Right renal cortex interstitium (tissue), 3 donors: ENCODE results near the gene RGMA. TPM values are rescaled to one million over a fixed set of nuclear protein-coding genes. Genes with fewer than 3 reads are reported as not detected.
"Not testable (repeated sequence)": the region's sequence is repeated elsewhere in the genome, so short reads cannot be mapped to it uniquely, and the experiment has no call there.

Experiments used
- DNase-seq, 3 donors: peaks; one replicate each; pipeline ENCODE4 v3.0.0-alpha.2; 2013; ENCODE audit warnings: low read depth in 3 of 3, low spot score in 2 of 3
- polyA plus RNA-seq, 3 donors: library from polyadenylated mRNA; unstranded; fragments of 120-200 nt; gene quantifications; one replicate each; pipeline ENCODE4 v1.2.1, GENCODE V29; 2013; ENCODE audit not compliant: insufficient read length in 3 of 3

RGMA gene
- polyA plus RNA-seq, 3 donors = 6.4 to 8.1 (median 7.7) TPM

GRCh38 chr15:93049914-93050578 is 39.0 kb downstream of the RGMA start:
- DNase-seq = no peak

- no peak for DNase-seq
These were observed 39.8 kb downstream of the RGMA start for GRCh38 chr15:93049233-93049632.

GRCh38 chr15:93048759-93049161 is 40.3 kb downstream of the RGMA start:
- DNase-seq = no peak

- no peak for DNase-seq
These were observed 40.6 kb downstream of the RGMA start for GRCh38 chr15:93048426-93048721.

GRCh38 chr15:93047621-93048425 is 41.2 kb downstream of the RGMA start:
- no peak for DNase-seq

GRCh38 chr15:93046721-93047120 is 42.3 kb downstream of the RGMA start:
- no peak for DNase-seq

GRCh38 chr15:93046120-93046519 is 42.9 kb downstream of the RGMA start:
- no peak for DNase-seq

- no peak for DNase-seq
These were observed 43.7 kb downstream of the RGMA start for GRCh38 chr15:93045191-93045785.

GRCh38 chr15:93044301-93045190 is 44.5 kb downstream of the RGMA start:
- DNase-seq = no peak

- DNase-seq = no peak
These were observed 45.2 kb downstream of the RGMA start for GRCh38 chr15:93043621-93044300.

GRCh38 chr15:93042691-93043378 is 46.2 kb downstream of the RGMA start:
- DNase-seq = no peak

- DNase-seq = no peak
These were observed 46.8 kb downstream of the RGMA start for GRCh38 chr15:93042211-93042610.

- DNase-seq = no peak
These were observed 47.9 kb downstream of the RGMA start for GRCh38 chr15:93041159-93041547.

GRCh38 chr15:93040288-93041158 is 48.5 kb downstream of the RGMA start:
- no peak for DNase-seq

GRCh38 chr15:93039562-93040287 is 49.3 kb downstream of the RGMA start:
- DNase-seq = not testable (repeated sequence)

GRCh38 chr15:93037820-93038705 is 50.9 kb downstream of the RGMA start:
- DNase-seq = no peak
